B cell (primary cell): ENCODE data around the gene S100A8. TPM values are rescaled to one million over a fixed set of nuclear protein-coding genes. Genes with fewer than 3 reads are reported as not detected.

Experiments
- ATAC-seq: fragments of 200-7000 bp; cut with Tn5 transposase; one replicate; pipeline ENCODE4 v1.10.0; 2021; ENCODE audit warnings: low read depth, mild to moderate bottlenecking, moderate number of reproducible peaks, moderate library complexity
- CTCF ChIA-PET: fragments of 350-600 bp; sonication (Branson Sonifier 250); formaldehyde crosslinking; loops from one replicate; lab custom pipeline; 2021; ENCODE audit warnings: antibody characterized with exemption, inconsistent platforms; lab: Charles Lee
- POLR2A ChIA-PET: fragments of 350-600 bp; sonication (Branson Sonifier 250); formaldehyde crosslinking; loops from one replicate; lab custom pipeline; 2021; ENCODE audit warnings: antibody characterized with exemption; lab: Charles Lee
- DNase-seq: peaks from one replicate; pipeline ENCODE4 v3.0.0; 2013
- H2AFZ ChIP-seq: 2 replicates; pipeline ENCODE4 v1.6.1; 2012; ENCODE audit warnings: mild to moderate bottlenecking, low read depth, low read length; ENCODE audit not compliant: insufficient read depth, poor library complexity, severe bottlenecking
- H3K27ac ChIP-seq, 2 donors: 1 replicate in 1 of 2; 2 replicates in 1 of 2; pipeline ENCODE4 v1.5.1; 2012 to 2013; ENCODE audit warnings: low read length in 2 of 2, mild to moderate bottlenecking in 2 of 2, moderate library complexity in 1 of 2
- H3K27me3 ChIP-seq, 4 experiments: fragments of 200-600 bp in 1 of 4; sonication (generic) in 1 of 4; replicated peaks in 1 of 4; 1 replicate in 2 of 4; 2 replicates in 2 of 4; pipeline versions ENCODE4 v1.6.1 to v1.7.0; 2013 to 2016; ENCODE audit warnings: low read length in 3 of 4, mild to moderate bottlenecking in 2 of 4, mixed read lengths in 1 of 4, moderate library complexity in 1 of 4; ENCODE audit not compliant: insufficient read depth in 4 of 4, control insufficient read depth in 3 of 4; ENCODE audit errors: control extremely low read depth in 1 of 4
- H3K36me3 ChIP-seq, 2 experiments: replicated peaks in 1 of 2; 1 replicate in 1 of 2; 2 replicates in 1 of 2; pipeline versions ENCODE4 v1.6.1 to v1.7.1; 2013; ENCODE audit warnings: low read length in 1 of 2; ENCODE audit not compliant: insufficient read depth in 2 of 2, control insufficient read depth in 1 of 2; ENCODE audit errors: control extremely low read depth in 1 of 2, extremely low read depth in 1 of 2
- H3K4me1 ChIP-seq, 2 donors: fragments of 200-600 bp in 1 of 2; sonication (generic) in 1 of 2; 1 replicate in 1 of 2; 2 replicates in 1 of 2; pipeline versions ENCODE4 v1.5.1 to v1.6.1; 2013 to 2017; ENCODE audit warnings: low read length in 2 of 2; ENCODE audit not compliant: control insufficient read depth in 2 of 2, insufficient read depth in 2 of 2
- H3K4me2 ChIP-seq: replicated peaks from 2 replicates; pipeline ENCODE3; 2012; ENCODE audit warnings: mild to moderate bottlenecking, low read depth, low read length; ENCODE audit not compliant: poor library complexity, severe bottlenecking
- H3K4me3 ChIP-seq, 5 experiments: fragments of 200-600 bp in 1 of 5; sonication (generic) in 1 of 5; 1 replicate in 3 of 5; 2 replicates in 2 of 5; pipeline versions ENCODE4 v1.5.1 to v1.7.0; 2011 to 2016; ENCODE audit warnings: low read length in 4 of 5, mild to moderate bottlenecking in 4 of 5, low read depth in 2 of 5, control low read depth in 1 of 5, moderate library complexity in 1 of 5; ENCODE audit not compliant: insufficient read depth in 1 of 5; ENCODE audit errors: control extremely low read depth in 1 of 5, extremely low read depth in 1 of 5
- H3K79me2 ChIP-seq: fragments of 200-600 bp; sonication (generic); one replicate; pipeline ENCODE4 v1.6.0; 2016; ENCODE audit warnings: low read length; ENCODE audit not compliant: control insufficient read depth, insufficient read depth
- H3K9ac ChIP-seq: fragments of 200-600 bp; sonication (generic); 2 replicates; pipeline ENCODE4 v1.6.1; 2017; ENCODE audit warnings: mild to moderate bottlenecking, low read length, moderate library complexity
- H3K9me3 ChIP-seq, 3 donors: one replicate each; pipeline versions ENCODE4 v1.6.1 to v1.7.1; 2013; ENCODE audit warnings: low read length in 2 of 3; ENCODE audit not compliant: control insufficient read depth in 2 of 3, insufficient read depth in 1 of 3; ENCODE audit errors: control extremely low read depth in 1 of 3
- H4K20me1 ChIP-seq: 2 replicates; pipeline ENCODE4 v1.6.0; 2012; ENCODE audit warnings: mild to moderate bottlenecking, low read length; ENCODE audit not compliant: insufficient read depth, control insufficient read depth, poor library complexity, severe bottlenecking
- H3K27ac Mint-ChIP-seq: one replicate; pipeline ENCODE4 v1.8.0; 2021; ENCODE audit warnings: mixed read lengths
- H3K27me3 Mint-ChIP-seq: one replicate; pipeline ENCODE4 v1.8.0; 2021; ENCODE audit warnings: mixed read lengths
- H3K4me1 Mint-ChIP-seq: one replicate; pipeline ENCODE4 v1.8.0; 2021; ENCODE audit warnings: mixed read lengths
- H3K4me3 Mint-ChIP-seq: one replicate; pipeline ENCODE4 v1.8.0; 2021; ENCODE audit warnings: mixed read lengths
- H3K9me3 Mint-ChIP-seq: one replicate; pipeline ENCODE4 v1.8.0; 2022; ENCODE audit warnings: mixed read lengths; ENCODE audit not compliant: insufficient read depth
- CTCF ChIP-seq: fragments of 200-600 bp; IDR thresholded peaks from one replicate; pipeline ENCODE4 v1.8.0; 2022; ENCODE audit warnings: antibody characterized with exemption, mild to moderate bottlenecking
- EZH2 ChIP-seq: IDR thresholded peaks from 2 replicates; pipeline ENCODE4 v1.6.1; 2012; ENCODE audit warnings: borderline replicate concordance, low read depth, mild to moderate bottlenecking, moderate library complexity, low read length; ENCODE audit not compliant: insufficient read depth, poor library complexity, severe bottlenecking
- WGBS: methylation state at CpG from one replicate; pipeline ENCODE4 v1.1.5; 2013; ENCODE audit warnings: missing lambda C conversion rate; ENCODE audit not compliant: insufficient coverage; 5-methylcytosine and 5-hydroxymethylcytosine counted together
- intact Hi-C: fragments of 100-400 bp; cut with micrococcal nuclease; formaldehyde crosslinking; loops from one replicate; pipeline ENCODE4 v1.10.0; 2022
- polyA plus RNA-seq: library from polyadenylated mRNA; depleted of rRNA; stranded (reverse); fragments of >200 nt; gene quantifications from 2 replicates; pipeline ENCODE4 v1.2.3, GENCODE V29; 2012
- total RNA-seq, 2 donors: library from RNA; stranded (reverse); fragments of 120-200 nt in 1 of 2; gene quantifications; 1 replicate in 1 of 2; 2 replicates in 1 of 2; pipeline versions ENCODE4 v1.2.3 to v1.2.4, GENCODE V29; 2013 to 2022

The S100A8 gene
- total and polyA plus RNA-seq, 2 donors (not counting 1 experiment from before 2014, with no cell fraction given): 3.3 to 16.7 TPM

GRCh38 chr1:153386500-153386901, 4.4 kb downstream of the S100A8 start:
- H3K36me3 ChIP-seq: no peaks in the 10 kb centered on the region
- H3K27ac Mint-ChIP-seq: no peak overlapping the region
- no peak overlapping the region for H3K4me3 Mint-ChIP-seq
- H3K9me3 Mint-ChIP-seq: no peaks in the 10 kb centered on the region
- H3K79me2 ChIP-seq: no peaks in the 10 kb centered on the region
- H3K4me3 ChIP-seq: no peak overlapping the region
- no peak overlapping the region for H3K4me2 ChIP-seq
- no peaks in the 10 kb centered on the region for H3K9me3 ChIP-seq
- H3K27ac ChIP-seq: no peak overlapping the region
- TF ChIP-seq EZH2: no peak
- no peak for TF ChIP-seq CTCF
- H3K4me1 ChIP-seq: no peaks in the 10 kb centered on the region
- peaks cover 34% of the 10 kb centered on the region for H3K27me3 Mint-ChIP-seq
- ATAC-seq (no peak), DNase-seq (no peak)
- H2AFZ ChIP-seq: no peak overlapping the region
- POLR2A ChIA-PET: no interaction called here
- no peaks in the 10 kb centered on the region for H4K20me1 ChIP-seq
- CTCF ChIA-PET: no interaction called here
- intact Hi-C loops: no loop called here
- H3K4me1 Mint-ChIP-seq: no peaks in the 10 kb centered on the region
- H3K27me3 ChIP-seq: peaks cover 0 to 4% (median 0%) of the 10 kb centered on the region in 4 experiments
- WGBS: 9% methylated on average over 5 of the region's 5 CpGs
- no peak overlapping the region for H3K9ac ChIP-seq

- H3K36me3 ChIP-seq: no peaks in the 10 kb centered on the region
- Mint-ChIP-seq H3K9me3 (no peaks in the 10 kb centered on the region), H3K27ac (no peak overlapping the region), H3K27me3 (peaks cover 39% of the 10 kb centered on the region), H3K4me1 (no peaks in the 10 kb centered on the region), H3K4me3 (no peak overlapping the region)
- ChIA-PET CTCF (no interaction called here), POLR2A (no interaction called here)
- H4K20me1 ChIP-seq: no peaks in the 10 kb centered on the region
- H3K27me3 ChIP-seq: peaks cover 0 to 4% (median 2%) of the 10 kb centered on the region in 4 experiments
- H3K79me2 ChIP-seq: no peaks in the 10 kb centered on the region
- H3K9me3 ChIP-seq: peaks cover 0 to 6% (median 0%) of the 10 kb centered on the region in 3 donors
- WGBS: no CpG with 5 or more reads among the region's 4 CpGs
- no peak overlapping the region for H2AFZ ChIP-seq
- DNase-seq (no peak), ATAC-seq (no peak)
- H3K4me3 ChIP-seq: no peak overlapping the region
- no peak overlapping the region for H3K27ac ChIP-seq
- H3K4me2 ChIP-seq: no peak overlapping the region
- intact Hi-C loops: no loop called here
- TF ChIP-seq EZH2 (no peak), CTCF (no peak)
- no peaks in the 10 kb centered on the region for H3K4me1 ChIP-seq
- no peak overlapping the region for H3K9ac ChIP-seq
Observed at GRCh38 chr1:153384958-153385580, 5.8 kb downstream of the S100A8 start.
